Nephron (organoid): ENCODE data around the gene PLCL1.

Source experiments
- H3K27ac Mint-ChIP-seq, 3 experiments: 2 replicates each; pipeline ENCODE4 v1.8.0; 2020; ENCODE audit warnings: mixed read lengths in 3 of 3, mild to moderate bottlenecking in 2 of 3, moderate library complexity in 1 of 3
- H3K27me3 Mint-ChIP-seq: 2 replicates; pipeline ENCODE4 v1.8.0; 2021; ENCODE audit warnings: low read depth, mild to moderate bottlenecking, moderate library complexity, mixed read lengths
- H3K36me3 Mint-ChIP-seq: 2 replicates; pipeline ENCODE4 v1.8.0; 2020; ENCODE audit warnings: low read depth, mixed read lengths
- H3K4me1 Mint-ChIP-seq: 2 replicates; pipeline ENCODE4 v1.8.0; 2020; ENCODE audit warnings: mixed read lengths
- H3K4me3 Mint-ChIP-seq, 3 experiments: 2 replicates each; pipeline ENCODE4 v1.8.0; 2020; ENCODE audit warnings: mild to moderate bottlenecking in 3 of 3, mixed read lengths in 3 of 3, moderate library complexity in 2 of 3
- H3K9me3 Mint-ChIP-seq: 2 replicates; pipeline ENCODE4 v1.8.0; 2020; ENCODE audit warnings: mixed read lengths
- CTCF ChIP-seq, 3 experiments: fragments of 200-600 bp; sonication (generic); IDR thresholded peaks; one replicate each; pipeline ENCODE4 v1.5.0; 2021; ENCODE audit warnings: antibody characterized with exemption in 3 of 3; ENCODE audit not compliant: unreplicated experiment in 3 of 3

PLCL1 gene

GRCh38 chr2:198100346-198100745 lies 296.0 kb downstream of the PLCL1 start:
- no peak for TF ChIP-seq CTCF (IDR thresholded peaks at IDR 0.05; ENCODE audit: unreplicated experiment in 3 of 3)
- Mint-ChIP-seq H3K4me1 (peaks cover 18% of the 10 kb centered on the region), H3K27me3 (no peaks in the 10 kb centered on the region), H3K4me3 (no peak overlapping the region), H3K9me3 (no peaks in the 10 kb centered on the region), H3K27ac (no peak overlapping the region), H3K36me3 (peaks cover 7% of the 10 kb centered on the region)

GRCh38 chr2:198101688-198102087 lies 297.3 kb downstream of the PLCL1 start:
- Mint-ChIP-seq H3K4me3 (no peak overlapping the region), H3K4me1 (peaks cover 18% of the 10 kb centered on the region), H3K27ac (no peak overlapping the region), H3K27me3 (no peaks in the 10 kb centered on the region), H3K36me3 (peaks cover 7% of the 10 kb centered on the region), H3K9me3 (no peaks in the 10 kb centered on the region)
- no peak for TF ChIP-seq CTCF (IDR thresholded peaks at IDR 0.05; ENCODE audit: unreplicated experiment in 3 of 3)

- Mint-ChIP-seq H3K4me3 (no peak overlapping the region), H3K4me1 (peaks cover 18% of the 10 kb centered on the region), H3K36me3 (peaks cover 7% of the 10 kb centered on the region), H3K27me3 (no peaks in the 10 kb centered on the region), H3K27ac (no peak overlapping the region), H3K9me3 (no peaks in the 10 kb centered on the region)
- no peak for TF ChIP-seq CTCF (IDR thresholded peaks at IDR 0.05; ENCODE audit: unreplicated experiment in 3 of 3)
These were observed 297.7 kb downstream of the PLCL1 start for GRCh38 chr2:198102120-198102519.

- Mint-ChIP-seq H3K4me3 (no peak overlapping the region), H3K4me1 (peaks cover 18% of the 10 kb centered on the region), H3K27me3 (no peaks in the 10 kb centered on the region), H3K27ac (no peak overlapping the region), H3K9me3 (no peaks in the 10 kb centered on the region), H3K36me3 (peaks cover 7% of the 10 kb centered on the region)
- TF ChIP-seq CTCF (IDR thresholded peaks at IDR 0.05; ENCODE audit: unreplicated experiment in 3 of 3): no peak
These were observed 298.5 kb downstream of the PLCL1 start for GRCh38 chr2:198102856-198103255.

- Mint-ChIP-seq H3K9me3 (no peaks in the 10 kb centered on the region), H3K4me1 (peaks cover 8% of the 10 kb centered on the region), H3K4me3 (no peak overlapping the region), H3K36me3 (peaks cover 7% of the 10 kb centered on the region), H3K27ac (no peak overlapping the region), H3K27me3 (no peaks in the 10 kb centered on the region)
- no peak for TF ChIP-seq CTCF (IDR thresholded peaks at IDR 0.05; ENCODE audit: unreplicated experiment in 3 of 3)
These were observed 302.4 kb downstream of the PLCL1 start for GRCh38 chr2:198106621-198107385.

- Mint-ChIP-seq H3K27ac (no peak overlapping the region), H3K36me3 (no peaks in the 10 kb centered on the region), H3K4me3 (no peak overlapping the region), H3K4me1 (peaks cover 25% of the 10 kb centered on the region), H3K9me3 (no peaks in the 10 kb centered on the region), H3K27me3 (no peaks in the 10 kb centered on the region)
- no peak for TF ChIP-seq CTCF (IDR thresholded peaks at IDR 0.05; ENCODE audit: unreplicated experiment in 3 of 3)
These were observed 308.9 kb downstream of the PLCL1 start for GRCh38 chr2:198113316-198113715.
